Activated naive CD4-positive, alpha-beta T cell treated with anti-CD3 and anti-CD28 coated beads, Interleukin-2, amount 10 ng/mL, durations not matched to agents 7 days and 5 days (primary cell): ENCODE data around the gene MAP4K3.
"Not testable (repeated sequence)": the region's sequence is repeated elsewhere in the genome, so short reads cannot be mapped to it uniquely, and the experiment has no call there.

Experiments used
- CTCF ChIA-PET: fragments of 350-600 bp; sonication (Branson Sonifier 250); formaldehyde crosslinking; loops from one replicate; lab custom pipeline; 2021; ENCODE audit warnings: antibody characterized with exemption; lab: Charles Lee
- DNase-seq: peaks from one replicate; pipeline ENCODE4 v3.0.0-alpha.2; 2020
- H3K27ac Mint-ChIP-seq: one replicate; pipeline ENCODE4 v1.8.0; 2021; ENCODE audit warnings: mild to moderate bottlenecking, moderate library complexity, mixed read lengths
- H3K27me3 Mint-ChIP-seq: one replicate; pipeline ENCODE4 v1.8.0; 2021; ENCODE audit warnings: mild to moderate bottlenecking, mixed read lengths
- H3K36me3 Mint-ChIP-seq: one replicate; pipeline ENCODE4 v1.8.0; 2021; ENCODE audit warnings: mixed read lengths
- H3K4me1 Mint-ChIP-seq: one replicate; pipeline ENCODE4 v1.8.0; 2021; ENCODE audit warnings: mixed read lengths
- H3K4me3 Mint-ChIP-seq: one replicate; pipeline ENCODE4 v1.8.0; 2021; ENCODE audit warnings: mild to moderate bottlenecking, moderate library complexity, mixed read lengths
- H3K9me3 Mint-ChIP-seq: one replicate; pipeline ENCODE4 v1.8.0; 2021; ENCODE audit warnings: mixed read lengths

Gene MAP4K3

DNA sequence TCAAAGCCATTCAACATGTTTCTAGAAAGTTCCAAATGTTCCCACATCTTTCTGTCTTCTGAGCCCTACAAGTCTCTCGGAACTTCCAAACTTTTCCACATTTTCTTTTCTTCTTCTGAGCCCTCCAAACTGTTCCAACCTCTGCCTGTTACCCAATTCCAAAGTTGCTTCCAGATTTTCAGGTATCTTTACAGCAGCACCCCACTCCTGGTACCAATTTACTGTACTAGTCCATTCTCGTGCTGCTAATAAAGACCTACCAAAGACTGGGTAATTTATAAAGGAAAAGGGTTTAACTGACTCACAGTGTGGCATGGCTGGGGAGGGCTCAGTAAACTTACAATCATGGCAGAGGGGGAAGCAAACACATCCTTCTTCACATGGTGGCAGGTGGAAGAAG lies 76.7 kb downstream of the MAP4K3 start:
- Mint-ChIP-seq H3K9me3 (peaks cover 26% of the 10 kb centered on the region), H3K36me3 (peaks cover 17% of the 10 kb centered on the region)
- H3K4me1 Mint-ChIP-seq, CTCF ChIA-PET, H3K27ac Mint-ChIP-seq, DNase-seq, H3K27me3 Mint-ChIP-seq, H3K4me3 Mint-ChIP-seq: not testable (repeated sequence)

DNA sequence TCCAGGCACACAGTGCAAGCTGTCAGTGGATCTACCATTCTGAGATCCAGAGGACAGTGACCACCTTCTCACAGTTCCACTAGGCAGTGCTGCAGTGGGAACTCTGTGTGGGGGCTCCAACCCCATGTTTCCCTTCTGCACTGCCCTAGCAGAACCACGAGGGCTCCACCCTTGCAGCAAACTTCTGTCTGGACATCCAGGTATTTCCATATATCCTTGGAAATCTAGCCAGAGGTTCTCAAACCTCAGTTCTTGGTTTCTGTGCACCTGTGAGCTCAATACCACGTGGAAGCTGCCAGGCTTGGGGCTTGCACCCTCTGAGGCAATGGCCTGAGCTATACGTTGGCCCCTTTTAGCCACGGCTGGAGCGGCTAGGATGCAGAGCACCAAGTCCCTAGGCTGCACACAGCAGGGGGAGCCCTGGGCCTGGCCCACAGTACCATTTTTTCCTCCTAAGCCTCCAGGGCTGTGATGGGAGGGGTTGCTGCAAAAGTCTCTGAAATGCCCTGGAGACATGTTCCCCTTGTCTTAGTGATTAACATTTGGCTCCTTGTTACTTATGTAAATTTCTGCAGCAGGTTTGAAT lies 77.5 kb downstream of the MAP4K3 start:
- Mint-ChIP-seq H3K27ac (no peak overlapping the region), H3K4me3 (no peak overlapping the region), H3K36me3 (peaks cover 17% of the 10 kb centered on the region), H3K27me3 (no peaks in the 10 kb centered on the region), H3K4me1 (no peaks in the 10 kb centered on the region), H3K9me3 (peaks cover 26% of the 10 kb centered on the region)
- CTCF ChIA-PET: no interaction called here
- no peak for DNase-seq

DNA sequence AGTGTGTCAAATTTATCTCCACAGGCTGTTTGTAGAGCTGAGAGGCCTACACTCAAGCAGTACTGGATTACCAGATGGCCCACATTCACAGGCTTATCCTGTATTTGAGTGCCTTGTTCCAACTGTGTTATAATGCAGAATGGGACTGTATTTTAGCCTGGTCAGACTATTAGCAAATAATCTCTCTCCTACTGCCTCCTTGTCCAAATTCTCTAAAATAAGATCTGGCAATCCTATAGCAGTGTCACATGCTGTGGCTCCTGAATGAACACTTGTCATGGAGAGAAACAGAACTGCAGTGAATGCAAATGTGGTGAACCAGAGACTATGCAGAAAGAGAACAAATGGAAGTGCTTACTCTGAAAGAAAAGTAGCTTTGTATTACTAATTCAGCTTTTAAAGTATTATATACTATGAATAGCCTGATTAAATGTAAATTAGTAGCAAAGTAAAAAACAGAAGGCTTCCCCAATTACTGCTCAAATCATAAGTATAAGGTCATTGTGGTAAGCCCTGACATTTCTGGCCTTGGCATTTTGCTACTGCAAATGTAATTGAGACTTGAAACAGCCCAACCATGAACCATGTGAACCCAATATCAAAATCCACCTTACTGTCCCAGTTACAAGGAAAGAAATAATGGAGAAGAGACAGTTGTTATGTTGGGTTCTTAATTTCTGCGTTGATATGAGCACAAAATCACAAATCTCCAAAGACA lies 80.0 kb downstream of the MAP4K3 start:
- CTCF ChIA-PET: no interaction called here
- no peak overlapping the region for H3K4me3 Mint-ChIP-seq
- peaks cover 21% of the 10 kb centered on the region for H3K9me3 Mint-ChIP-seq
- no peak overlapping the region for H3K27ac Mint-ChIP-seq
- no peaks in the 10 kb centered on the region for H3K4me1 Mint-ChIP-seq
- no peak for DNase-seq
- no peaks in the 10 kb centered on the region for H3K27me3 Mint-ChIP-seq
- peaks cover 15% of the 10 kb centered on the region for H3K36me3 Mint-ChIP-seq

DNA sequence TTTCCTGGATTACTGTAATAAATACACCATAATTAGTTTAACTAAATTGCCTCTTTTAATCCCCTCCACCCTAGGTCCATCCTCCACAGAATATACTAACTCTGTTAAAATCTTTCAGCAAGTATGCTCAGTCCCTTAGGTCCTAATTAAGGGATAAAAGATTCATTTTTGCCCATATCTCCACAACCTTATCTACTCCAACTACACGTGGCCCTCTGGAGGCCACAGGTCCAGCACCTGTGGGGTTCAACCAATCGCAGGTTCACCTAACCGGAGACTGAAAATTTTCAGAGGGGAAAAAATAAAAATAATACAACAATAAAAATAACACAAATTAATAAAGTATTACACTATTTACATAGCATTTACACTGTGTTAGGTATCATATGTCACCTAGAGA lies 86.4 kb downstream of the MAP4K3 start:
- H3K36me3 Mint-ChIP-seq: no peaks in the 10 kb centered on the region
- H3K27me3 Mint-ChIP-seq: no peaks in the 10 kb centered on the region
- CTCF ChIA-PET: no interaction called here
- no peaks in the 10 kb centered on the region for H3K4me1 Mint-ChIP-seq
- no peak overlapping the region for H3K27ac Mint-ChIP-seq
- no peak for DNase-seq
- H3K4me3 Mint-ChIP-seq: no peak overlapping the region
- H3K9me3 Mint-ChIP-seq: no peaks in the 10 kb centered on the region

DNA sequence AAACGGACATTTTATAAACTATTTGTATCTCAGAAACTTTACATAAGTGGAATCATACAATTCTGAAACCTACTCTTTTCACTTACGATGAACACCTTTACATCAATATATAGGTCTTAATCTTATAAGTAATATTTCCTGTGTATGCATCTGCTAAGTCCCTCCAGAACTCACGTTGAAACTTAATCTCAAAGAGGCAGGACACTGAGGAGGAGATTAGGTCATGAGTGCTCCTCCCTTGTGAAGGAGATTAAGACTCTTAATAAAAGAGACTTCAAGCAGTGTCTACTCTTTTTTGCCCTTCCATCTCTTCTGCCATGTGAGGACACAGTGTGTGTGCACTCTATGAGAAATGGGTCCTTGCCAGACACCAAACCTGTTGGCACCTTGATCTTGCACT lies 98.6 kb downstream of the MAP4K3 start:
- H3K4me1 Mint-ChIP-seq: no peaks in the 10 kb centered on the region
- H3K9me3 Mint-ChIP-seq: no peaks in the 10 kb centered on the region
- no peaks in the 10 kb centered on the region for H3K27me3 Mint-ChIP-seq
- no peak overlapping the region for H3K27ac Mint-ChIP-seq
- DNase-seq: no peak
- CTCF ChIA-PET: no interaction called here
- H3K36me3 Mint-ChIP-seq: no peaks in the 10 kb centered on the region
- no peak overlapping the region for H3K4me3 Mint-ChIP-seq

DNA sequence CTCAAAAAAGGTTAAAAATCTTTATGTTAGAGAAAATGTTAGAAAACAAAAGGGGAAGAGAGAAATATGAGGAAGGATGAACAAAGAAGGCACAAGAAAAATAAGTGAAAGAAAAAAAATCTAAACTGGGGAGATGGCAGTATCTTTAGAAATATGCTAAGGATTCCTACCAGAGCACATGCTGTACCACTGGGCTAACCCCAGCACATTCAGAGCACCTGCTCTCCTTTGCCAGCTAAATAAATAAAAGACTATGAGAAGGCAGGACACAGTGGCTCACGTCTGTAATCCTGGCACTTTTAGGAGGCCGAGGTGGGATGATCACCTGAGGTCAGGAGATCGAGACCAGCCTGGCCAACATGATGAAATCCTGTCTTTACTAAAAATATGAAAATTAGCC lies 101.2 kb downstream of the MAP4K3 start:
- Mint-ChIP-seq H3K4me3 (no peak overlapping the region), H3K27ac (no peak overlapping the region), H3K36me3 (no peaks in the 10 kb centered on the region), H3K4me1 (no peaks in the 10 kb centered on the region), H3K27me3 (no peaks in the 10 kb centered on the region), H3K9me3 (no peaks in the 10 kb centered on the region)
- CTCF ChIA-PET: no interaction called here
- no peak for DNase-seq

DNA sequence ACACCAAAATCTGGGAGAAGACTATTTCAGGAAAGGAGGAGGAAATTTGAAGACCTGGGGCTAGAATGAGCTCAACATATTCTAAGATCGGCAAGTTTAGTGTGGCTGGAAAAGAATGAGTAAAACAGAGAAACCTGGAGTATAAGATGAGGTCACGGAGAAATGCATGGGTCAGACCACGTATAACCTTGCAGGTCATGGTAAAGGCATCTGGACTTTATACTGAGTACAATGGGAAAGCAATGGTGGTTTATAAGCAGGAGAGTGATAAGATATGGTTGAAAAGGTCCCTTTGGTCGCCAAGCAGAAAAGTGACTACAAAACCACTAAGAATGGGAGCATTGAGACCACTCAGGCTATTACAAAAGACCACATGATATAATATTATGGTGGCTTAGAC lies 102.1 kb downstream of the MAP4K3 start:
- Mint-ChIP-seq H3K27me3 (no peaks in the 10 kb centered on the region), H3K9me3 (no peaks in the 10 kb centered on the region), H3K36me3 (peaks cover 4% of the 10 kb centered on the region), H3K27ac (no peak overlapping the region), H3K4me1 (no peaks in the 10 kb centered on the region), H3K4me3 (no peak overlapping the region)
- DNase-seq: no peak
- CTCF ChIA-PET: interaction anchor here (1.0 to 1.2 kb wide), 2 partner anchors 9 to 43 kb away, joined by 3 to 4 read pairs; no protein-coding TSS in a partner anchor

DNA sequence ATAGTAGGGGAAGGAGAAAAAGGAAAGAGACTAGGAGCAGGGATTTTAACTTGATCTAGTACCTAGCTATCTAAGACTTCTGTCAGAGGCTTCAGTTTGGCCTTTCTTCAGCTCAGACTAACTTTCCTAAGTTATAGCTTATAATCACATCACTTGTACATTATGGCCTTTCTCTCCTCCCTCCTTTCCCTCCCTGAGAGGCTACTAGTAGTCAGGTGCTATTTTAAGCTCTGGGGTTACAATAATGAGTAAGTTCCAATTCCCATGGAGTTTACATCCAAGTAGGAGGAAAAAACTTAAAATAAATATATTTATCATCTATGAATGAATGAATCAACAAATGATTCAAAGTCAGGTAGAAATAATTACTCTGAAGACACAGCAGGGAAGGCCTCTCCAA lies 102.6 kb downstream of the MAP4K3 start:
- CTCF ChIA-PET: interaction anchor here (1.0 to 1.2 kb wide), 2 partner anchors 9 to 43 kb away, joined by 3 to 4 read pairs; no protein-coding TSS in a partner anchor
- H3K27me3 Mint-ChIP-seq: no peaks in the 10 kb centered on the region
- H3K27ac Mint-ChIP-seq: no peak overlapping the region
- no peaks in the 10 kb centered on the region for H3K9me3 Mint-ChIP-seq
- DNase-seq: no peak
- H3K36me3 Mint-ChIP-seq: peaks cover 4% of the 10 kb centered on the region
- no peak overlapping the region for H3K4me3 Mint-ChIP-seq
- no peaks in the 10 kb centered on the region for H3K4me1 Mint-ChIP-seq

DNA sequence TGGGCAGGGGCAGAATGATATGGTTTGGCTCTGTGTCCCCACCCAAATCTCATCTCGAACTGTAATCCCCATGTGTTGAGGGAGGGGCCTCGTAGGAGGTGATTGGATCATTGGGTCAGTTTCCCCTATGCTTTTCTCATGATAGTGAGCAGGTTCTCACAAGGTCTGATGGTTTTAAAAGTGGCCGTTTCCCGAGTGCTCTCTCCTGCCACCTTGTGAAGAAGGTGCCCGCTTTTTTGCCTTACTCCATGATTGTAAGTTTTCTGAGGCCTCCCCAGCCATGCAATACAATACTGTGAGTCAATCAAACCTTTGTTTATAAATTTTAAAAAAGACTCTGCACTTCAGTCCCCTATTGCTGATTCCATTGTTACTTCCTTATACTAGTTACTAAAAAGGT lies 110.4 kb downstream of the MAP4K3 start:
- H3K27ac Mint-ChIP-seq: no peak overlapping the region
- H3K36me3 Mint-ChIP-seq: peaks cover 6% of the 10 kb centered on the region
- no peaks in the 10 kb centered on the region for H3K27me3 Mint-ChIP-seq
- no peak overlapping the region for H3K4me3 Mint-ChIP-seq
- no peaks in the 10 kb centered on the region for H3K4me1 Mint-ChIP-seq
- CTCF ChIA-PET: no interaction called here
- DNase-seq: no peak
- no peaks in the 10 kb centered on the region for H3K9me3 Mint-ChIP-seq

DNA sequence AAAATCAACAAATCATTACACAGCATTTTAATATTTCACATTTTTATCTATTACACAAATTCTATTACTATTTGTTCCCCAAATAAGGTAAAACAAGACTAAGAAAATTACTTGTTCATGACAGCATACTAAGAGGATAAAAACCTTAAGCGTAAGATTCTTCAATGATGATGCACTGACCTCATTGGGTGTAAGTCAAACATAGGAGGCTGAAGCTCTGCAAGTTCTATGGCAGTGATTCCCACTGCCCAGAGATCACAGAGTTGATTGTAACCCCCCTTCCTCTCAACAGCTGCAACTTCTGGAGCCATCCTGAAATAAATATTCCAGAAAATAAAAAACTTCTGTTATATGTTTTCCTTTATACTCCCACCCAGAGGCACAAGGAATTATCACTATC lies 111.1 kb downstream of the MAP4K3 start:
- DNase-seq: no peak
- no peaks in the 10 kb centered on the region for H3K4me1 Mint-ChIP-seq
- H3K27ac Mint-ChIP-seq: no peak overlapping the region
- peaks cover 6% of the 10 kb centered on the region for H3K36me3 Mint-ChIP-seq
- H3K27me3 Mint-ChIP-seq: no peaks in the 10 kb centered on the region
- no peak overlapping the region for H3K4me3 Mint-ChIP-seq
- CTCF ChIA-PET: interaction anchor here (1.0 kb wide), 1 partner anchor 150 kb away, joined by 3 read pairs; no protein-coding TSS in a partner anchor
- H3K9me3 Mint-ChIP-seq: no peaks in the 10 kb centered on the region

DNA sequence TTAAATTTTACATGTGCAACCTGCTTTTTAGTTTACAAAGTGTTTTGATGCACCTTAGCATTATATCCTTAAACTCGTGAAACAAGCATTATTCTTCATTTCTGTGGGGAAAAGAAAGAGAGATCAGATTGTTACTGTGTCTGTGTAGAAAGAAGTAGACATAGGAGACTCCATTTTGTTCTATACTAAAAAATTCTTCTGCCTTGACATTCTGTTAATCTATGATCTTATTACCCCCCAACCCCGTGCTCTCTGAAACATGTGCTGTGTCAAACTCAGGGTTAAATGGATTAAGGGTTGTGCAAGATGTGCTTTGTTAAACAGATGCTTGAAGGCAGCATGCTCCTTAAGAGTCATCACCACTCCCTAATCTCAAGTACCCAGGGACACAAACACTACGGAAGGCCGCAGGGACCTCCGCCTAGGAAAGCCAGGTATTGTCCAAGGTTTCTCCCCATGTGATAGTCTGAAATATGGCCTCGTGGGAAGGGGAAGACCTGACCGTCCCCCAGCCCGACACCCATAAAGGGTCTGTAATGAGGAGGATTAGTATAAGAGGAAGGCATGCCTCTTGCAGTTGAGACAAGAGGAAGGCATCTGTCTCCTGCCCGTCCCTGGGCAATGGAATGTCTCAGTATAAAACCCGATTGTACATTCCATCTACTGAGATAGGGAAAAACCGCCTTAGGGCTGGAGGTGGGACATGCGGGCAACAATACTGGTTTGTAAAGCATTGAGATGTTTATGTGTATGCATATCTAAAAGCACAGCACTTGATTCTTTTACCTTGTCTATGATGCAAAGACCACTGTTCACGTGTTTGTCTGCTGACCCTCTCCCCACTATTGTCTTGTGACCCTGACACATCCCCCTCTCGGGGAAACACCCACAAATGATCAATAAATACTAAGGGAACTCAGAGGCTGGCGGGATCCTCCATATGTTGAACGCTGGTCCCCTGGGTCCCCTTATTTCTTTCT lies 115.7 kb downstream of the MAP4K3 start:
- H3K4me3 Mint-ChIP-seq, H3K27me3 Mint-ChIP-seq, H3K36me3 Mint-ChIP-seq, H3K9me3 Mint-ChIP-seq, CTCF ChIA-PET, H3K27ac Mint-ChIP-seq, H3K4me1 Mint-ChIP-seq, DNase-seq: not testable (repeated sequence)

DNA sequence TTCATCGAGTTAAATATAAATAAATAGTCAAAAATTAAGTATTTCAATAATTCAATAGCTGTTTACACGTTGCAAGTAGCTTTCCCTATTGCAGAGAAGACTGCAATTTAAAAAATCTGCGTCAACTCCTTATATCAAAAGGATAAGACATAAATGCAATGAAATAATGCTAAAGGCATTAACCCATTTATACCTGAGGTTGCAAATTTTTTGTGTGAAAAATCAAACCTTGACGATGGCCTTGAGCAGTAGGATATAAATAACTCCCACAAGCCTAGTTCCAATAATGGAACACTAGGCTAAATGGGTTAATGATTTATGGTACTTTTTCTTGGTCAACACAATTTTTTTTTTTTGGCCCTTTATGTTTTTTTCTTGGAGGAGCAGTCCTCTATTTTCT lies 116.9 kb downstream of the MAP4K3 start:
- Mint-ChIP-seq H3K9me3 (no peaks in the 10 kb centered on the region), H3K4me3 (no peak overlapping the region), H3K27ac (no peak overlapping the region), H3K36me3 (no peaks in the 10 kb centered on the region), H3K27me3 (no peaks in the 10 kb centered on the region), H3K4me1 (no peaks in the 10 kb centered on the region)
- CTCF ChIA-PET: no interaction called here
- no peak for DNase-seq

DNA sequence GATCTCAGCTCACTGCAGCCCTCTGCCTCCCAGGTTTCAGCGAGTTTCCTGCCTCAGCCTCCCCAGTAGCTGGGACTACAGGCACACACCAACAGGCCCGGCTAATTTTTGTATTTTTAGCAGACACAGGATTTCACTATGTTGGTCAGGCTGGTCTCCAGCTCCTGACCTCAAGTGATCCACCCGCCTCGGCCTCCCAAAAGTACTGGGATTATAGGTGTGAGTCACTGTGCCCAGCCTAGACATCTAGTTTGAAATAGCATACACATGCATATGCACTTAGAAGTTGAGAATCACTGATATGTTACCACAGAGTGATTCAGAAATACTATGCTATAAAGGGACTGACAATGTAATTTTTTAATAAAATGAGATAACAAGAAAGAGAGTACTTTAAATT lies 123.5 kb downstream of the MAP4K3 start:
- CTCF ChIA-PET: no interaction called here

DNA sequence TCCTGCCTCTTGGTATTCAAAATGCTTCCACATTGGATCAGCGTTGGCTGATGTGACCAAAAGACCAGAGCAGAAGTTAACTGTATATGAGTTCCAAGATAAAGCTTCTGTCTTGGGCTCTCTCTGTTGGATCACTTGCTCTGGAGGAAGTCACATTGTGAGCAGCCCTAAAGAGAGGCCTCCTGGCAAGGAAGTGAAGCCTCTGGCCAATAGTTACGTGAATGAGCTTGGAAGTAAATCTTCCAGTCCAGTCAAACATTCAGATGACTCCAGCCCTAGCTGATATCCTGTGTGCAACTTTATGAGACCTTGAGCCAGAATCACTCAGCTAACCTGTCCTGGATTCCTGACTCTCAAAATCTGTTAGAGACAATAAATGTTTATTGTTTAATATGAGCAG lies 125.6 kb downstream of the MAP4K3 start:
- Mint-ChIP-seq H3K36me3 (no peaks in the 10 kb centered on the region), H3K4me3 (no peak overlapping the region), H3K9me3 (no peaks in the 10 kb centered on the region), H3K27ac (no peak overlapping the region), H3K4me1 (no peaks in the 10 kb centered on the region), H3K27me3 (no peaks in the 10 kb centered on the region)
- CTCF ChIA-PET: no interaction called here
- DNase-seq: no peak

More for the DNA sequence above, 123.5 kb downstream of the MAP4K3 start:
- no peaks in the 10 kb centered on the region for H3K36me3 Mint-ChIP-seq
- no peaks in the 10 kb centered on the region for H3K27me3 Mint-ChIP-seq
- no peak overlapping the region for H3K27ac Mint-ChIP-seq
- H3K9me3 Mint-ChIP-seq: no peaks in the 10 kb centered on the region
- DNase-seq: no peak
- H3K4me3 Mint-ChIP-seq: no peak overlapping the region
- H3K4me1 Mint-ChIP-seq: no peaks in the 10 kb centered on the region
